ENCODE data around the gene OR4K14. TPM values are rescaled to one million over a fixed set of nuclear protein-coding genes. Genes with fewer than 3 reads are reported as not detected.
"Not testable (repeated sequence)": the region's sequence is repeated elsewhere in the genome, so short reads cannot be mapped to it uniquely, and the experiment has no call there.

Gene OR4K14
- total RNA-seq, 1 donor from 2014 or later, result not detected

DNA sequence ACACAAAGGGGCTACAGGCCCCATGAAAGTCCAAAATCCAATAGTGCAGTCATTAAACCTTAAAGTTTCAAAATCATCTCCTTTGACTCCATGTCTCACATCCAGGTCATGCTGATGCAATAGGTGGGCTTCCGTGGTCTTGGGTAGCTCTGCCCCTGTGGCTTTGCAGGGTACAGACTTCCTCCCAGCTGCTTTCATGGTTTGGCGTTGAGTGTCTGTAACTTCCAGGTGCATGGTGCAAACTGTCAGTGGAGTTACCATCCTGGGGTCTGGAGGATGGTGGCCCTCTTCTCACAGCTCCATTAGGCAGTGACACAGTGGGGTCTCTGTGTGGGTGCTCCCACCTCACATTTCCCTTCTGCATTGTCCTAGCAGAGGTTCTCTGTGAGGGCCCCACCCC lies 25.7 kb downstream of the OR4K14 start:
- no peak overlapping the region for H3K27ac Mint-ChIP-seq
- H3K27me3 Mint-ChIP-seq, result no peaks in the 10 kb centered on the region
- no peak for DNase-seq (ENCODE audit: low spot score, unreplicated experiment)
- no peaks in the 10 kb centered on the region for H3K4me1 Mint-ChIP-seq (ENCODE audit: low read depth)
- peaks cover 73% of the 10 kb centered on the region for H3K9me3 Mint-ChIP-seq (ENCODE audit: low read depth)
- H3K36me3 Mint-ChIP-seq (ENCODE audit: insufficient read depth), result peaks cover 2% of the 10 kb centered on the region
- TF ChIP-seq, protein P1, sequence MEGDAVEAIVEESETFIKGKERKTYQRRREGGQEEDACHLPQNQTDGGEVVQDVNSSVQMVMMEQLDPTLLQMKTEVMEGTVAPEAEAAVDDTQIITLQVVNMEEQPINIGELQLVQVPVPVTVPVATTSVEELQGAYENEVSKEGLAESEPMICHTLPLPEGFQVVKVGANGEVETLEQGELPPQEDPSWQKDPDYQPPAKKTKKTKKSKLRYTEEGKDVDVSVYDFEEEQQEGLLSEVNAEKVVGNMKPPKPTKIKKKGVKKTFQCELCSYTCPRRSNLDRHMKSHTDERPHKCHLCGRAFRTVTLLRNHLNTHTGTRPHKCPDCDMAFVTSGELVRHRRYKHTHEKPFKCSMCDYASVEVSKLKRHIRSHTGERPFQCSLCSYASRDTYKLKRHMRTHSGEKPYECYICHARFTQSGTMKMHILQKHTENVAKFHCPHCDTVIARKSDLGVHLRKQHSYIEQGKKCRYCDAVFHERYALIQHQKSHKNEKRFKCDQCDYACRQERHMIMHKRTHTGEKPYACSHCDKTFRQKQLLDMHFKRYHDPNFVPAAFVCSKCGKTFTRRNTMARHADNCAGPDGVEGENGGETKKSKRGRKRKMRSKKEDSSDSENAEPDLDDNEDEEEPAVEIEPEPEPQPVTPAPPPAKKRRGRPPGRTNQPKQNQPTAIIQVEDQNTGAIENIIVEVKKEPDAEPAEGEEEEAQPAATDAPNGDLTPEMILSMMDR (IDR thresholded peaks at IDR 0.05; ENCODE audit: unreplicated experiment), result no peak
- no peak overlapping the region for H3K4me3 Mint-ChIP-seq (ENCODE audit: low read depth)

DNA sequence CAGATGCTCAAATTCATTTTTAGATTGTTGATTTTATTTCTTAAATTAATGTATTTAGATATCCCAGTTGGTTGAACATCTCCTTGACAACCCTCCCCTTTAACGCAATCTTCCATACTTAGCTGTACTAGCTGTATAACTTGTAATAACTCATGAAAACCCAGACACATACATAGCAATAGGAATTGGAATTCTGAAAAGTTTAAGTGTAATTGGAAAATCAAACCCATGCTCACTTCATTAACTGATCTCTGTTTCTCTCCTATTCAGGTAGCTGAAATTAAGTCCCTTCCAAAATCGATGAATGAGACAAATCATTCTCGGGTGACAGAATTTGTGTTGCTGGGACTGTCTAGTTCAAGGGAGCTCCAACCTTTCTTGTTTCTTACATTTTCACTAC lies 43.8 kb downstream of the OR4K14 start, which contains the start of gene OR4K15:
OR4K15 (plus strand) TSS at position 301 of the 400 bp plus-strand sequence; CDS start at position 301, 0 bp downstream.
- Mint-ChIP-seq H3K4me3 (ENCODE audit: low read depth) (no peak within 1 kb of the TSS), H3K27ac (no peak within 1 kb of the TSS), H3K4me1 (ENCODE audit: low read depth) (no peaks in the 10 kb centered on the region), H3K27me3 (no peaks in the 10 kb centered on the region), H3K36me3 (ENCODE audit: insufficient read depth) (no peaks in the 10 kb centered on the region), H3K9me3 (ENCODE audit: low read depth) (peaks cover 49% of the 10 kb centered on the region)
- TF ChIP-seq, protein P1 (IDR thresholded peaks at IDR 0.05; ENCODE audit: unreplicated experiment), result no peak
- DNase-seq (ENCODE audit: low spot score, unreplicated experiment), result no peak

DNA sequence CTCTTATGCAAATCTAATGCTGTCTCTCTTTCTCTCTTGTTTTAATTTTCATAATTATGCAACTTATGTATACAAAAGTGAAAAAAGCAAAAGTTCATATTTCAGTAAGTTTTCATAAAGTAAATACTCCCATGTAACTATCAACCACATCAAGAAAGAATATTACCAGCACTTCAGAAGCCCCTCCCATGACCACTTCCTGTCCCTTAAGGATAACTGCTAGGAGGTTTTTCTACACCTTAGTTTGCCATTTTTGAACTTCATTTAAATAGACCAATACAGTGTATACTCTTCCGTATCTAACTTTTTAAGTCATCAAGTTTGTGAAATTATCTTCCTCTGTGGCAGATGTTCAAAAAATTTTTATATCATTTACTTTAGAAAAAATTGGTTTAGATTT lies 44.3 kb downstream of the OR4K14 start:
- H3K4me3 Mint-ChIP-seq (ENCODE audit: low read depth), result no peak overlapping the region
- H3K36me3 Mint-ChIP-seq (ENCODE audit: insufficient read depth), result no peaks in the 10 kb centered on the region
- no peak overlapping the region for H3K27ac Mint-ChIP-seq
- H3K27me3 Mint-ChIP-seq, result no peaks in the 10 kb centered on the region
- no peak for DNase-seq (ENCODE audit: low spot score, unreplicated experiment)
- TF ChIP-seq, protein P1 (IDR thresholded peaks at IDR 0.05; ENCODE audit: unreplicated experiment), result no peak
- H3K4me1 Mint-ChIP-seq (ENCODE audit: low read depth), result no peaks in the 10 kb centered on the region
- peaks cover 47% of the 10 kb centered on the region for H3K9me3 Mint-ChIP-seq (ENCODE audit: low read depth)

DNA sequence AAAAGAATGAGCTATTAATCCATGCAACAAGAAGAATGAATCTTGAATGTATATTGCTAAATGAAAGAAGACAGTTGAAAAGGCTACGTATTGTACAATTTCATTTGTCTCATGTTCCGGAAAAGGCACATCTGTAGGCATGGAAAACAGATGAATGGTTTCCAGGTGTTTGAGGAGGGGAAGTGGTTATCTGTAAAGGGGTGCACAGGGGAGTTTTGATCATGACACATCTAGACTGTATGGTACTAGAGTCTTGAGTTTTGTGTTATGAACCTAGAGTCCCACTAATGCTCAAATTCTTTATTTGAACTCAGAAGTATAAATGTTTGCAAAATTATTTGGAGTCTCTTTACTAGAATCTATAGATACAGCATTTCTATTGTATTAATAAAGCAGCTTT lies 49.4 kb downstream of the OR4K14 start:
- H3K27me3 Mint-ChIP-seq; H3K4me1 Mint-ChIP-seq (ENCODE audit: low read depth); H3K27ac Mint-ChIP-seq; DNase-seq (ENCODE audit: low spot score, unreplicated experiment); H3K36me3 Mint-ChIP-seq (ENCODE audit: insufficient read depth); H3K4me3 Mint-ChIP-seq (ENCODE audit: low read depth): not testable (repeated sequence)
- H3K9me3 Mint-ChIP-seq (ENCODE audit: low read depth), result peaks cover 56% of the 10 kb centered on the region

Other genes with a start within 250 kb of the OR4K14 start
- gene OR4M1, start 245.8 kb downstream of the OR4K14 start, total RNA-seq, result not detected in 2 replicates
- gene OR4N2, start 215.5 kb downstream of the OR4K14 start, total RNA-seq, result not detected in 2 replicates
- not detected in 2 replicates for gene OR4K2, start 144.2 kb downstream of the OR4K14 start, total RNA-seq
- gene OR4K5, start 98.7 kb downstream of the OR4K14 start, total RNA-seq, result not detected in 2 replicates
- not detected in 2 replicates for gene OR4K1, start 88.4 kb downstream of the OR4K14 start, total RNA-seq
- gene OR4K15, start 43.7 kb downstream of the OR4K14 start, total RNA-seq, result not detected in 2 replicates
- gene OR4Q2, start 17.1 kb downstream of the OR4K14 start, total RNA-seq, result not detected in 2 replicates
- gene OR4K13, start 16.7 kb upstream of the OR4K14 start, total RNA-seq, result not detected in 2 replicates
- gene OR4L1, start 40.7 kb upstream of the OR4K14 start, total RNA-seq, result not detected in 2 replicates
- not detected in 2 replicates for gene OR4K17, start 91.4 kb upstream of the OR4K14 start, total RNA-seq
- not detected in 2 replicates for gene OR4N5, start 119.5 kb upstream of the OR4K14 start, total RNA-seq
- gene OR11G2, start 171.6 kb upstream of the OR4K14 start, total RNA-seq, result not detected in 2 replicates
- not detected in 2 replicates for gene OR11H6, start 204.4 kb upstream of the OR4K14 start, total RNA-seq
- not detected in 2 replicates for gene OR11H7, start 209.7 kb upstream of the OR4K14 start, total RNA-seq
- not detected in 2 replicates for gene OR11H4, start 220.0 kb upstream of the OR4K14 start, total RNA-seq

Measured in progenitor cell of endocrine pancreas (in vitro differentiated cells).